ENCODE measurements around the gene EIF4ENIF1. TPM values are rescaled to one million over a fixed set of nuclear protein-coding genes. Genes with fewer than 3 reads are reported as not detected.
A peak's percentile ranks its signal among the peaks of the same experiment; 100 is the strongest.

Gene EIF4ENIF1
- total RNA-seq, 1 donor: 13.4 TPM

GRCh38 chr22:31443516-31443915 is 46.1 kb downstream of the EIF4ENIF1 start:
- Histone ChIP-seq H3K9me3 (ENCODE audit: low read depth, low read length) (no peaks in the 10 kb centered on the region), H2AFZ (ENCODE audit: low read length) (no peak overlapping the region), H3K4me2 (ENCODE audit: insufficient read depth, low read length) (no peak overlapping the region), H3K27me3 (ENCODE audit: insufficient read depth, low read length) (no peaks in the 10 kb centered on the region), H3K27ac (ENCODE audit: low read depth, low read length) (no peak overlapping the region), H3K4me3 (ENCODE audit: insufficient read depth, low read length) (no peak overlapping the region), H4K20me1 (ENCODE audit: insufficient read depth, low read length) (no peaks in the 10 kb centered on the region), H3K79me2 (ENCODE audit: insufficient read depth, low read length) (no peaks in the 10 kb centered on the region), H3K36me3 (ENCODE audit: insufficient read depth, low read length) (peaks cover 83% of the 10 kb centered on the region), H3K4me1 (ENCODE audit: insufficient read depth, low read length) (no peaks in the 10 kb centered on the region)
- DNase-seq (ENCODE audit: insufficient read length, low spot score, missing footprints): no peak
- TF ChIP-seq CTCF (IDR thresholded peaks at IDR 0.05; ENCODE audit: extremely low read depth, low read depth, low read length): no peak

GRCh38 chr22:31442768-31443489 is 46.7 kb downstream of the EIF4ENIF1 start:
- Histone ChIP-seq H2AFZ (ENCODE audit: low read length) (no peak overlapping the region), H3K79me2 (ENCODE audit: insufficient read depth, low read length) (no peaks in the 10 kb centered on the region), H3K4me1 (ENCODE audit: insufficient read depth, low read length) (no peaks in the 10 kb centered on the region), H3K9me3 (ENCODE audit: low read depth, low read length) (no peaks in the 10 kb centered on the region), H3K27me3 (ENCODE audit: insufficient read depth, low read length) (no peaks in the 10 kb centered on the region), H3K36me3 (ENCODE audit: insufficient read depth, low read length) (peaks cover 89% of the 10 kb centered on the region), H4K20me1 (ENCODE audit: insufficient read depth, low read length) (no peaks in the 10 kb centered on the region), H3K4me2 (ENCODE audit: insufficient read depth, low read length) (no peak overlapping the region), H3K27ac (ENCODE audit: low read depth, low read length) (no peak overlapping the region), H3K4me3 (ENCODE audit: insufficient read depth, low read length) (no peak overlapping the region)
- no peak for TF ChIP-seq CTCF (IDR thresholded peaks at IDR 0.05; ENCODE audit: extremely low read depth, low read depth, low read length)
- peak; percentile 19 for DNase-seq (ENCODE audit: insufficient read length, low spot score, missing footprints)

- Histone ChIP-seq H2AFZ (ENCODE audit: low read length) (no peak overlapping the region), H3K36me3 (ENCODE audit: insufficient read depth, low read length) (peaks cover 90% of the 10 kb centered on the region), H4K20me1 (ENCODE audit: insufficient read depth, low read length) (peaks cover 3% of the 10 kb centered on the region), H3K4me1 (ENCODE audit: insufficient read depth, low read length) (no peaks in the 10 kb centered on the region), H3K9me3 (ENCODE audit: low read depth, low read length) (no peaks in the 10 kb centered on the region), H3K27me3 (ENCODE audit: insufficient read depth, low read length) (no peaks in the 10 kb centered on the region), H3K4me3 (ENCODE audit: insufficient read depth, low read length) (no peak overlapping the region), H3K79me2 (ENCODE audit: insufficient read depth, low read length) (no peaks in the 10 kb centered on the region), H3K4me2 (ENCODE audit: insufficient read depth, low read length) (no peak overlapping the region), H3K27ac (ENCODE audit: low read depth, low read length) (no peak overlapping the region)
- DNase-seq (ENCODE audit: insufficient read length, low spot score, missing footprints): no peak
- TF ChIP-seq CTCF (IDR thresholded peaks at IDR 0.05; ENCODE audit: extremely low read depth, low read depth, low read length): no peak
Measured at GRCh38 chr22:31441652-31442051, 48.0 kb downstream of the EIF4ENIF1 start.

GRCh38 chr22:31440681-31441080 is 49.0 kb downstream of the EIF4ENIF1 start:
- H3K79me2 ChIP-seq (ENCODE audit: insufficient read depth, low read length): no peaks in the 10 kb centered on the region
- no peak overlapping the region for H3K4me3 ChIP-seq (ENCODE audit: insufficient read depth, low read length)
- H3K36me3 ChIP-seq (ENCODE audit: insufficient read depth, low read length): peaks cover 94% of the 10 kb centered on the region
- H3K4me1 ChIP-seq (ENCODE audit: insufficient read depth, low read length): no peaks in the 10 kb centered on the region
- peaks cover 9% of the 10 kb centered on the region for H4K20me1 ChIP-seq (ENCODE audit: insufficient read depth, low read length)
- no peak overlapping the region for H3K27ac ChIP-seq (ENCODE audit: low read depth, low read length)
- TF ChIP-seq CTCF (IDR thresholded peaks at IDR 0.05; ENCODE audit: extremely low read depth, low read depth, low read length): no peak
- no peaks in the 10 kb centered on the region for H3K27me3 ChIP-seq (ENCODE audit: insufficient read depth, low read length)
- no peak for DNase-seq (ENCODE audit: insufficient read length, low spot score, missing footprints)
- no peak overlapping the region for H2AFZ ChIP-seq (ENCODE audit: low read length)
- no peak overlapping the region for H3K4me2 ChIP-seq (ENCODE audit: insufficient read depth, low read length)
- H3K9me3 ChIP-seq (ENCODE audit: low read depth, low read length): no peaks in the 10 kb centered on the region
